HUES6 (cell line): Measurements from ENCODE around the gene PPARG.

Experiments used
- H3K27ac ChIP-seq: 2 replicates; pipeline ENCODE4 v1.7.0; 2013; ENCODE audit warnings: low read depth, mild to moderate bottlenecking, low read length, inconsistent platforms
- H3K27me3 ChIP-seq: 2 replicates; pipeline ENCODE4 v1.6.1; 2013; ENCODE audit warnings: low read length; ENCODE audit not compliant: control insufficient read depth, insufficient read depth
- H3K36me3 ChIP-seq: 2 replicates; pipeline ENCODE4 v1.6.1; 2013; ENCODE audit warnings: low read length; ENCODE audit not compliant: control insufficient read depth, insufficient read depth
- H3K4me1 ChIP-seq: 2 replicates; pipeline ENCODE4 v1.6.1; 2013; ENCODE audit warnings: low read length; ENCODE audit not compliant: control insufficient read depth, insufficient read depth
- H3K4me3 ChIP-seq: 2 replicates; pipeline ENCODE4 v1.5.1; 2013; ENCODE audit warnings: low read depth, low read length
- H3K9ac ChIP-seq: one replicate; pipeline ENCODE4 v1.6.1; 2013; ENCODE audit warnings: mild to moderate bottlenecking, low read length
- H3K9me3 ChIP-seq: 2 replicates; pipeline ENCODE4 v1.6.1; 2013; ENCODE audit warnings: low read depth, low read length; ENCODE audit not compliant: control insufficient read depth, insufficient read depth

PPARG gene

GRCh38 chr3:12357456-12357855 lies 68.6 kb downstream of the PPARG start:
- Histone ChIP-seq H3K4me3 (no peak overlapping the region), H3K36me3 (no peaks in the 10 kb centered on the region), H3K9me3 (no peaks in the 10 kb centered on the region), H3K9ac (no peak overlapping the region), H3K27ac (no peak overlapping the region), H3K27me3 (no peaks in the 10 kb centered on the region), H3K4me1 (no peaks in the 10 kb centered on the region)

DNA sequence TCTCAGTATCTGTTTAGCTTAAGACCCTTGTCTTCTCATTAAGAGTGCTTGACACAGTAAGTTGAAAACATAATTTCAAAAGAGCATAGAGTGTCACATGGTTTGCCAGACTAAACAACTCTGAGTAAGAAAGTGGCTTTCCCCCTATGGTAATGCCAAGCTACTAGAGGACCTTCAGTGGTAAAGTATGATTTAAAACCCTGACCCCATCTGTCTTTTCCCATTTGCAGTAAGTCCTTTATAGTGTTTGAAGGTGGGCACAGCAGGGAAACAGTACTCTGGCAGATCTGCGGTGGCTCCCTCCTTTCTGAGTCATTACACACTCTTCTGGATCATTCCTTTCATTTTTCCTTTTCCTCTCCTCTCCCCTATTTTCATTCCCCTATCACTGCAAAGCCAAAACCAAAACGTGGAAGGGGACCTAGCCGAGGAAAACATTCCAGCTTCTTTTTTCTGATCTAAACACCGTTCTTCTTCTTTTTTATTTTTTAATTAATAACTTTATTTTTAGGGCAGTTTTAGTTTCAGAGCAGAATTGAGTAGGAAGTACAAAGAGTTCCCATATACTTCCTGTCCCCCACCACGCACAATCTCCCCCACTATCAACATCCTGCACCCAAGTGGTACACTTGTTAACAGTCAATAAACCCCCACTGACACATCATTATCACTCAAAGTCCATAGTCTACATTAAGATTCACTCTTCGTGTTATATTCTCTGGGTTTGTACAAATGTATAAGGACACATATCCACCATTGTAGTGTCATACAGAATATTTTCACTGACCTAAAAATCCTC lies 74.7 kb downstream of the PPARG start:
- Histone ChIP-seq H3K27me3 (no peaks in the 10 kb centered on the region), H3K4me1 (no peaks in the 10 kb centered on the region), H3K27ac (no peak overlapping the region), H3K4me3 (no peak overlapping the region), H3K9ac (no peak overlapping the region), H3K36me3 (no peaks in the 10 kb centered on the region), H3K9me3 (peaks cover 6% of the 10 kb centered on the region)

- H3K27ac ChIP-seq: no peak overlapping the region
- no peaks in the 10 kb centered on the region for H3K4me1 ChIP-seq
- no peaks in the 10 kb centered on the region for H3K27me3 ChIP-seq
- no peak overlapping the region for H3K9ac ChIP-seq
- peaks cover 6% of the 10 kb centered on the region for H3K9me3 ChIP-seq
- H3K36me3 ChIP-seq: no peaks in the 10 kb centered on the region
- no peak overlapping the region for H3K4me3 ChIP-seq
Measured at GRCh38 chr3:12367346-12367745, 78.5 kb downstream of the PPARG start.

DNA sequence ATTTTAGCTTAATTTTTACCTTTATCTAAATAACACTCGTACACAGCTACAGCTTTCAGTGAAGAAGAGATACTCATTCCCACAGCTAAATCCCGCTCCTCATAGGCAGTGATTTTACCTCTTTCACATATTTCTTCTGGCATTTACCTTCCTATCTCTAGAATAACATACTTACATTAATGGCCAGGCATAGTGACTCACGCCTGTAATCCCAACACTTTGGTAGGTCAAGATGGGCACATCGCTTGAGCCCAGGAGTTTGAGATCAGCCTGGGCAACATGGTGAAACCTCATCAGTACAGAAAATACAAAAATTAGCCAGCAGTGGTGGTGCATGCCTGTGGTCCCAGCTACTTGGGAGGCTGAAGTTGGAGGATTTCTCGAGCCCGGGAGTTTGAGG lies 80.2 kb downstream of the PPARG start:
- H3K9me3 ChIP-seq: peaks cover 6% of the 10 kb centered on the region
- no peak overlapping the region for H3K9ac ChIP-seq
- H3K4me3 ChIP-seq: no peak overlapping the region
- no peaks in the 10 kb centered on the region for H3K36me3 ChIP-seq
- no peak overlapping the region for H3K27ac ChIP-seq
- H3K27me3 ChIP-seq: no peaks in the 10 kb centered on the region
- no peaks in the 10 kb centered on the region for H3K4me1 ChIP-seq

DNA sequence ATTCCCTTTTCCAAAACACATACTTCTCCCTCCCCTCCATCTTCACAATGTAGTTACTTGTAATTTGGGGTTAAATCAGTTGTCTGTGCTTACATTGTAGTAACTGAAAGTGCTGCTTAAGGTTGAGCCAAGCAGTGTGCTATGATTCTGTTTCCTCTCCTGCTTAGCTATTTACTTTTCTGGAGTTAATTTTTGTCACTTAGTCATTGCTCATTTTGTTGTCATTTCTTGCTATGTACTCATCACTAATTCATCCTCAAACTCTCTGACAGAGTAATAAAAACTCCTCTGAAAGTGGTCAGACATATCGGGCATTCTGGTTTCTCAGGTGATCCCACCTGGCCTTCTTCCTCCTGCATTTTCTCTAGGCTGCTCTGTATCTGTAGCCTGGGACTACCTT lies 80.7 kb downstream of the PPARG start:
- H3K9me3 ChIP-seq: peaks cover 6% of the 10 kb centered on the region
- H3K4me1 ChIP-seq: no peaks in the 10 kb centered on the region
- H3K27me3 ChIP-seq: no peaks in the 10 kb centered on the region
- no peaks in the 10 kb centered on the region for H3K36me3 ChIP-seq
- no peak overlapping the region for H3K27ac ChIP-seq
- H3K4me3 ChIP-seq: no peak overlapping the region
- no peak overlapping the region for H3K9ac ChIP-seq

DNA sequence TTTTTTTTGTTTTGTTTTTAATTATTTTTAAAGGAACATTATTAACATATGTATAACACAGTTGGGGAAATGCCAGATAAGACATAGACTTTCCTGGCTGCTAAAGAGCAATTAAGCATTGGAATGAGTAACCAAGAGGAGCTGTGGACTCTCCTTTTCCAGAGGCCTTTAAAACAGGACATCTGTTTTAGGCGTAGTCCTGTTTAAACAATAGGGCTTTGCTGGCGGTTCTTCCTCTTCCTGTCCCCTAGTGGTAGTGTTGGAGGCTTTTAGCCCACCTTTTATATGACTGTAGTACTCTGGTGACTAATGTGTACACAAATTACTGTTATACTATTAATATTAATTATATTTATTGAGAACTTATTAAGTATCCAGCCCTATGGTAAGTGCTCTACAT lies 81.9 kb downstream of the PPARG start:
- H3K9me3 ChIP-seq: peaks cover 6% of the 10 kb centered on the region
- H3K27me3 ChIP-seq: no peaks in the 10 kb centered on the region
- no peak overlapping the region for H3K27ac ChIP-seq
- no peaks in the 10 kb centered on the region for H3K36me3 ChIP-seq
- H3K9ac ChIP-seq: no peak overlapping the region
- no peaks in the 10 kb centered on the region for H3K4me1 ChIP-seq
- H3K4me3 ChIP-seq: no peak overlapping the region

DNA sequence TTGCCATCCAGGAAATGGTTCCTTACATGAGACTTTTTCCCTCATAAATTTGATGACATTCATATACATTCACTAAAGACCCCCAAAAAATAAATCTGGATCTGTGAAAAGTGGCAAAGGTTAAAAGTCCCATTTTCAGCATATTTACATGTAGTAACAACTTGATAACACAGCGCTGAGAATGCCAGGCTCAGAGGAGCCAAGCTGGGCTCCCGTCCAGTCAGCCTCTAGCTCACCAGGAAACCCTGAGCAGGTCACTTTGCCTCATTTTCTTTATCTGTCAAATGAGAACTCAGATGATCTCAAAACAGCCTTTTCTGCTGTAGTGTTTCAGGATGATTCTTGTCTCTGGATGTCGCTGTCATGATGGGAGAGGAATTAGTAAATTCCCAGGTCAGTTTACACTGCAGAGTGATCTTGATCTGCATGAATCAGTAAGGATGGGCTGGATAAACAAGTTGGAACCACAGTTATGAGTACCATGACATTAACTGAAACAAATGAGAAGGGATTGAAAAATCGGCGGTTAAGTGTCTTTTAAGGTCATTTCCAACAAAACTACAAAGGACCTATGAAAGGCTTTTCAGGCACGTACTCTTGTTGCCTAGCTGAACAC lies 82.8 kb downstream of the PPARG start:
- Histone ChIP-seq H3K27ac (no peak overlapping the region), H3K9ac (no peak overlapping the region), H3K4me3 (no peak overlapping the region), H3K27me3 (no peaks in the 10 kb centered on the region), H3K4me1 (no peaks in the 10 kb centered on the region), H3K9me3 (no peaks in the 10 kb centered on the region), H3K36me3 (no peaks in the 10 kb centered on the region)

GRCh38 chr3:12372741-12373280 lies 83.9 kb downstream of the PPARG start:
- no peaks in the 10 kb centered on the region for H3K9me3 ChIP-seq
- H3K9ac ChIP-seq: no peak overlapping the region
- H3K27ac ChIP-seq: no peak overlapping the region
- no peaks in the 10 kb centered on the region for H3K4me1 ChIP-seq
- no peak overlapping the region for H3K4me3 ChIP-seq
- no peaks in the 10 kb centered on the region for H3K27me3 ChIP-seq
- H3K36me3 ChIP-seq: no peaks in the 10 kb centered on the region

- Histone ChIP-seq H3K27ac (no peak overlapping the region), H3K4me3 (no peak overlapping the region), H3K9me3 (no peaks in the 10 kb centered on the region), H3K9ac (no peak overlapping the region), H3K27me3 (no peaks in the 10 kb centered on the region), H3K4me1 (no peaks in the 10 kb centered on the region), H3K36me3 (no peaks in the 10 kb centered on the region)
Measured at GRCh38 chr3:12375572-12375971, 86.7 kb downstream of the PPARG start.

GRCh38 chr3:12379640-12380429 lies 91.0 kb downstream of the PPARG start:
- Histone ChIP-seq H3K9ac (no peak overlapping the region), H3K4me3 (no peak overlapping the region), H3K9me3 (no peaks in the 10 kb centered on the region), H3K4me1 (no peaks in the 10 kb centered on the region), H3K27ac (no peak overlapping the region), H3K36me3 (no peaks in the 10 kb centered on the region), H3K27me3 (no peaks in the 10 kb centered on the region)

DNA sequence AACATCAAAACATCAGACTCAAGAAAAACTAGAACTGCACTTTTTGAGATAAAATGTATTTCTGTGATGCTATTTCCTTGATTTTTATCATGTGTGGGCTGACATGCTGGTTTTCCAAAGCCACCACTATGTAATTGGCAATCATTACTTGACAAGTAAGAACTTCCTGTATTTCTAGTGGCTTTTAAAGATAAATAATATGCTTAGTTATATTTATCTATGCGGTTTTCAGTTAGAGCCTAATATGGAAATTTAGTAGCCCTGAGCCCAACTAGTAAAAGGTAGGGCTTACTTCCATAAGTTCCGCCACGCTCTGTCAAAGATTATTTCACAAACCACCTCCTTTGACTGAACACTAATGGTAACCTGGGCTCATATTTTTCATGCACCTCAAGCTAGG lies 91.6 kb downstream of the PPARG start:
- no peaks in the 10 kb centered on the region for H3K36me3 ChIP-seq
- H3K9ac ChIP-seq: no peak overlapping the region
- no peaks in the 10 kb centered on the region for H3K4me1 ChIP-seq
- H3K4me3 ChIP-seq: no peak overlapping the region
- H3K27me3 ChIP-seq: no peaks in the 10 kb centered on the region
- no peak overlapping the region for H3K27ac ChIP-seq
- H3K9me3 ChIP-seq: no peaks in the 10 kb centered on the region
